Measurements from ENCODE around the gene IL17RC. TPM values are rescaled to one million over a fixed set of nuclear protein-coding genes. Genes with fewer than 3 reads are reported as not detected.
"Not testable (repeated sequence)": the region's sequence is repeated elsewhere in the genome, so short reads cannot be mapped to it uniquely, and the experiment has no call there.

IL17RC gene
- polyA plus RNA-seq, 3 donors: 30.9 to 42.3 (median 39.6) TPM

GRCh38 chr3:9889405-9889804 lies 27.5 kb upstream of the IL17RC start:
- DNase-seq (ENCODE audit: extremely low read depth in 1 of 11, low read depth in 9 of 11, low spot score in 4 of 11): no peak

GRCh38 chr3:9890249-9891071 lies 26.4 kb upstream of the IL17RC start, which contains the start of gene JAGN1:
JAGN1 (plus strand) TSS chr3:9890610; CDS start chr3:9890723, 113 bp downstream.
- peak; percentile 52 to 88 (median 86) for DNase-seq (ENCODE audit: extremely low read depth in 1 of 11, low read depth in 9 of 11, low spot score in 4 of 11)

- no peak for DNase-seq (ENCODE audit: extremely low read depth in 1 of 11, low read depth in 9 of 11, low spot score in 4 of 11)
These were observed 25.8 kb upstream of the IL17RC start for GRCh38 chr3:9891072-9891622.

GRCh38 chr3:9893739-9894138 lies 23.2 kb upstream of the IL17RC start:
- no peak for DNase-seq (ENCODE audit: extremely low read depth in 1 of 11, low read depth in 9 of 11, low spot score in 4 of 11)

- DNase-seq (ENCODE audit: extremely low read depth in 1 of 11, low read depth in 9 of 11, low spot score in 4 of 11): not testable (repeated sequence)
These were observed 21.2 kb upstream of the IL17RC start for GRCh38 chr3:9895715-9896114.

GRCh38 chr3:9896755-9897407 lies 20.0 kb upstream of the IL17RC start:
- DNase-seq (ENCODE audit: extremely low read depth in 1 of 11, low read depth in 9 of 11, low spot score in 4 of 11): not testable (repeated sequence)

GRCh38 chr3:9897408-9898372 lies 19.2 kb upstream of the IL17RC start:
- DNase-seq (ENCODE audit: extremely low read depth in 1 of 11, low read depth in 9 of 11, low spot score in 4 of 11): peak in 7 of 11 donors; percentile 29 to 81 (median 49)

GRCh38 chr3:9898467-9899241 lies 18.2 kb upstream of the IL17RC start:
- no peak for DNase-seq (ENCODE audit: extremely low read depth in 1 of 11, low read depth in 9 of 11, low spot score in 4 of 11)

GRCh38 chr3:9899289-9899791 lies 17.6 kb upstream of the IL17RC start:
- no peak for DNase-seq (ENCODE audit: extremely low read depth in 1 of 11, low read depth in 9 of 11, low spot score in 4 of 11)

- DNase-seq (ENCODE audit: extremely low read depth in 1 of 11, low read depth in 9 of 11, low spot score in 4 of 11): not testable (repeated sequence)
These were observed 15.9 kb upstream of the IL17RC start for GRCh38 chr3:9900965-9901415.

GRCh38 chr3:9901967-9902366 lies 14.9 kb upstream of the IL17RC start:
- DNase-seq (ENCODE audit: extremely low read depth in 1 of 11, low read depth in 9 of 11, low spot score in 4 of 11): no peak

GRCh38 chr3:9902372-9903237 lies 14.3 kb upstream of the IL17RC start, which contains the start of gene IL17RE:
IL17RE (plus strand) TSS chr3:9902848; CDS start chr3:9902933, 85 bp downstream.
- no peak for DNase-seq (ENCODE audit: extremely low read depth in 1 of 11, low read depth in 9 of 11, low spot score in 4 of 11)

- DNase-seq (ENCODE audit: extremely low read depth in 1 of 11, low read depth in 9 of 11, low spot score in 4 of 11): no peak
These were observed 13.7 kb upstream of the IL17RC start for GRCh38 chr3:9903238-9903624.

- DNase-seq (ENCODE audit: extremely low read depth in 1 of 11, low read depth in 9 of 11, low spot score in 4 of 11): no peak
These were observed 13.0 kb upstream of the IL17RC start for GRCh38 chr3:9903904-9904303.

- no peak for DNase-seq (ENCODE audit: extremely low read depth in 1 of 11, low read depth in 9 of 11, low spot score in 4 of 11)
These were observed 10.4 kb upstream of the IL17RC start for GRCh38 chr3:9906480-9906879.

GRCh38 chr3:9908286-9908685 lies 8.6 kb upstream of the IL17RC start:
- no peak for DNase-seq (ENCODE audit: extremely low read depth in 1 of 11, low read depth in 9 of 11, low spot score in 4 of 11)
